ENCODE data around the gene C16orf95. TPM values are rescaled to one million over a fixed set of nuclear protein-coding genes. Genes with fewer than 3 reads are reported as not detected.

The C16orf95 gene
- total and polyA plus RNA-seq, 2 of the 4 experiments (the other 2 are of a cell fraction): 2.0 to 4.7 TPM

DNA sequence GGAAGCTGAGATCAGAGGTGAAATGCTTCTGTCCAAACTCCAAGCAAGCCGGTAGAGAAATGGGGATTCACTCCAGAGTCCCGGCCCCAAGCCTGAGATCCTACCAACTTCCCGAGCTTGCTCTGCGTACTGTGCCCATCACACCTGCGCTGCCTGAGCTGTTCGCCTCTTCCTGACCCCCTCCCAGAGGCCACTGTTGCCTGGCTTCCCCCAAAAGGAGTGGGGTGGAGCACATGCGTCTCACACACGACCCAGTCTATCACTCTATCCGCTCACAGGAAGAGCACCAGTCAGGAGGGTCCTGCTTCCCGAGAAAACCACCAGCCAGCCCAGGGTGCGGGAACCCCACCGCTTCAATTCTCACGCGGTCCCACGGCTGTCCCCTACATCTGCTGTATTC is 13.5 kb upstream of the C16orf95 start:
- peaks cover 6% of the 10 kb centered on the region; the same call in 1 of the 2 replicates for H3K4me1 ChIP-seq (ENCODE audit: control insufficient read depth, insufficient read depth, low read length)
- H3K36me3 ChIP-seq (ENCODE audit: control insufficient read depth, insufficient read depth, low read length): peaks cover 44% of the 10 kb centered on the region
- H3K4ac ChIP-seq (ENCODE audit: low read depth, low read length): no peak overlapping the region
- dilution Hi-C loops (cut with HindIII; ENCODE audit: low sequenced_read_pairs, unreplicated experiment): no loop called here
- no peak overlapping the region for H2BK15ac ChIP-seq (ENCODE audit: low read depth, low read length)
- H4K20me1 ChIP-seq (ENCODE audit: insufficient read depth, low read length): peaks cover 11% of the 10 kb centered on the region; the same call in 1 of the 2 replicates
- intact Hi-C loops (cut with micrococcal nuclease): no loop called here
- no peak overlapping the region for H2AK5ac ChIP-seq (ENCODE audit: low read depth, low read length)
- in situ Hi-C loops (cut with MboI; ENCODE audit: low sequenced_read_pairs): no loop called here
- no peak overlapping the region for H3K27ac ChIP-seq (ENCODE audit: insufficient read depth, low read length)
- 0 out of 2 replicates have a peak, but pooled peaks cover 3% of the 10 kb centered on the region for H3K9me1 ChIP-seq (ENCODE audit: insufficient read depth, low read length)
- CTCF ChIA-PET: no interaction called here
- no peak overlapping the region for H3K4me3 ChIP-seq (ENCODE audit: insufficient read depth, low read depth, low read length)
- H4K5ac ChIP-seq (ENCODE audit: low read depth, low read length): no peak overlapping the region
- WGBS, 2 experiments (ENCODE audit: extremely low coverage in 2 of 2, insufficient read length in 1 of 2): 92% methylated on average over 14 of the region's 15 CpGs; no CpG with 5 or more reads in 1 of the 2 experiments
- no peaks in the 10 kb centered on the region for H3K9me3 ChIP-seq (ENCODE audit: control insufficient read depth, insufficient read depth, low read length)
- H2AFZ ChIP-seq (replicated peaks; ENCODE audit: low read length, poor library complexity): no peak overlapping the region
- DNase-seq: no peak
- H3K27me3 ChIP-seq (ENCODE audit: control insufficient read depth, insufficient read depth, low read length): no peaks in the 10 kb centered on the region
- TF ChIP-seq POLR2A (IDR thresholded peaks at IDR 0.05; ENCODE audit: low read depth, low read length) (no peak), BHLHE40 (IDR thresholded peaks at IDR 0.05; ENCODE audit: low read depth, low read length) (no peak), MAZ (IDR thresholded peaks at IDR 0.05; ENCODE audit: borderline replicate concordance, low read depth, low read length) (no peak), ELK1 (IDR thresholded peaks at IDR 0.05; ENCODE audit: borderline replicate concordance, low read depth, low read length) (no peak), CHD1 (IDR thresholded peaks at IDR 0.05; ENCODE audit: low read depth, low read length) (no peak), NFE2L2 (IDR thresholded peaks at IDR 0.05; ENCODE audit: low read depth, low read length) (no peak), MXI1 (IDR thresholded peaks at IDR 0.05; ENCODE audit: borderline replicate concordance, low read depth, low read length) (no peak), RAD21 (IDR thresholded peaks at IDR 0.05; ENCODE audit: low read length) (no peak), MAFK (IDR thresholded peaks at IDR 0.05; ENCODE audit: low read depth, low read length) (no peak), FOS (IDR thresholded peaks at IDR 0.05; ENCODE audit: low read depth, low read length) (no peak), CEBPB (IDR thresholded peaks at IDR 0.05; ENCODE audit: low read depth, low read length) (no peak), RFX5 (IDR thresholded peaks at IDR 0.05; ENCODE audit: low read depth, low read length) (no peak)
- TF ChIP-seq, protein P1, sequence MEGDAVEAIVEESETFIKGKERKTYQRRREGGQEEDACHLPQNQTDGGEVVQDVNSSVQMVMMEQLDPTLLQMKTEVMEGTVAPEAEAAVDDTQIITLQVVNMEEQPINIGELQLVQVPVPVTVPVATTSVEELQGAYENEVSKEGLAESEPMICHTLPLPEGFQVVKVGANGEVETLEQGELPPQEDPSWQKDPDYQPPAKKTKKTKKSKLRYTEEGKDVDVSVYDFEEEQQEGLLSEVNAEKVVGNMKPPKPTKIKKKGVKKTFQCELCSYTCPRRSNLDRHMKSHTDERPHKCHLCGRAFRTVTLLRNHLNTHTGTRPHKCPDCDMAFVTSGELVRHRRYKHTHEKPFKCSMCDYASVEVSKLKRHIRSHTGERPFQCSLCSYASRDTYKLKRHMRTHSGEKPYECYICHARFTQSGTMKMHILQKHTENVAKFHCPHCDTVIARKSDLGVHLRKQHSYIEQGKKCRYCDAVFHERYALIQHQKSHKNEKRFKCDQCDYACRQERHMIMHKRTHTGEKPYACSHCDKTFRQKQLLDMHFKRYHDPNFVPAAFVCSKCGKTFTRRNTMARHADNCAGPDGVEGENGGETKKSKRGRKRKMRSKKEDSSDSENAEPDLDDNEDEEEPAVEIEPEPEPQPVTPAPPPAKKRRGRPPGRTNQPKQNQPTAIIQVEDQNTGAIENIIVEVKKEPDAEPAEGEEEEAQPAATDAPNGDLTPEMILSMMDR (conservative IDR thresholded peaks at IDR 0.05; ENCODE audit: low read depth, low read length): no peak
- no peak overlapping the region for H3K18ac ChIP-seq (ENCODE audit: low read depth, low read length)
- H4K8ac ChIP-seq (ENCODE audit: low read depth in 2 of 2, low read length in 2 of 2): no peak overlapping the region
- no peak overlapping the region for H3K4me2 ChIP-seq (ENCODE audit: low read depth, low read length)
- no peak overlapping the region for H4K91ac ChIP-seq (ENCODE audit: insufficient read depth, low read depth, low read length)
- H2BK5ac ChIP-seq (ENCODE audit: low read depth, low read length, poor library complexity, severe bottlenecking): no peak overlapping the region
- no peak overlapping the region for H2BK20ac ChIP-seq (ENCODE audit: low read depth, low read length)
- no peak overlapping the region for H2BK120ac ChIP-seq (ENCODE audit: low read depth, low read length)
- no peak overlapping the region for H3K23ac ChIP-seq (ENCODE audit: low read depth, low read length)
- H3K14ac ChIP-seq (replicated peaks; ENCODE audit: low read depth, low read length): no peak overlapping the region
- POLR2A ChIA-PET (ENCODE audit: unreplicated experiment): no interaction called here
- no peak overlapping the region for H2AK9ac ChIP-seq (replicated peaks; ENCODE audit: low read depth, low read length, poor library complexity)
- H3K79me1 ChIP-seq (ENCODE audit: low read depth in 1 of 2, low read length in 2 of 2): peaks cover 0 to 8% of the 10 kb centered on the region in 2 experiments; a peak in 3 of 4 replicates
- no peak overlapping the region for H3K9ac ChIP-seq (ENCODE audit: low read depth, low read length)
- BruUV-seq (replicated peaks): no TSS peak
- ATAC-seq (ENCODE audit: low read depth): no peak
- no peak overlapping the region for H3K56ac ChIP-seq (ENCODE audit: extremely low read depth, insufficient read depth, low read length)

All from IMR-90 (cell line).